Common myeloid progenitor, CD34-positive (primary cell): ENCODE measurements around the gene CDH4.

Experiments used
- CTCF ChIA-PET: fragments of 350-600 bp; sonication (Branson Sonifier 250); formaldehyde crosslinking; loops from one replicate; lab custom pipeline; 2021; ENCODE audit warnings: antibody characterized with exemption; lab: Charles Lee
- POLR2A ChIA-PET: fragments of 350-600 bp; sonication (Branson Sonifier 250); formaldehyde crosslinking; loops from one replicate; lab custom pipeline; 2021; ENCODE audit warnings: antibody characterized with exemption; lab: Charles Lee
- DNase-seq, 3 donors: peaks; one replicate each; pipeline versions ENCODE4 v3.0.0 to v3.0.0-alpha.2; 2013
- H3K27ac ChIP-seq, 2 experiments: 1 replicate in 1 of 2; 2 replicates in 1 of 2; pipeline ENCODE4 v1.7.0; 2013; ENCODE audit warnings: inconsistent platforms in 2 of 2, low read length in 2 of 2, mild to moderate bottlenecking in 2 of 2, low read depth in 1 of 2, moderate library complexity in 1 of 2; ENCODE audit not compliant: severe bottlenecking in 2 of 2, insufficient read depth in 1 of 2, poor library complexity in 1 of 2
- H3K27me3 ChIP-seq, 5 experiments: replicated peaks in 2 of 5; 1 replicate in 3 of 5; 2 replicates in 2 of 5; pipeline versions ENCODE4 v1.6.1 to v1.7.0; 2013; ENCODE audit warnings: low read length in 4 of 5, mild to moderate bottlenecking in 2 of 5, moderate library complexity in 2 of 5, inconsistent platforms in 1 of 5; ENCODE audit not compliant: insufficient read depth in 5 of 5, control insufficient read depth in 4 of 5
- H3K36me3 ChIP-seq, 4 experiments: 1 replicate in 2 of 4; 2 replicates in 2 of 4; pipeline versions ENCODE4 v1.6.1 to v1.7.0; 2013; ENCODE audit warnings: low read length in 3 of 4, control low read depth in 1 of 4, mild to moderate bottlenecking in 1 of 4; ENCODE audit not compliant: control insufficient read depth in 4 of 4, insufficient read depth in 4 of 4
- H3K4me1 ChIP-seq, 4 experiments: 1 replicate in 3 of 4; 2 replicates in 1 of 4; pipeline versions ENCODE4 v1.6.1 to v1.7.1; 2013; ENCODE audit warnings: low read length in 3 of 4, mild to moderate bottlenecking in 3 of 4, control low read depth in 1 of 4, inconsistent platforms in 1 of 4, moderate library complexity in 1 of 4; ENCODE audit not compliant: control insufficient read depth in 4 of 4, insufficient read depth in 4 of 4; ENCODE audit errors: control extremely low read depth in 1 of 4
- H3K4me3 ChIP-seq, 7 experiments: 1 replicate in 4 of 7; 2 replicates in 3 of 7; pipeline versions ENCODE4 v1.5.1 to v1.7.0; 2013; ENCODE audit warnings: mild to moderate bottlenecking in 7 of 7, low read length in 6 of 7, moderate library complexity in 6 of 7, inconsistent platforms in 2 of 7, low read depth in 2 of 7, control low read depth in 1 of 7; ENCODE audit not compliant: insufficient read depth in 4 of 7, control insufficient read depth in 1 of 7; ENCODE audit errors: extremely low read depth in 1 of 7
- H3K9me3 ChIP-seq, 5 experiments: 1 replicate in 4 of 5; 2 replicates in 1 of 5; pipeline versions ENCODE4 v1.6.1 to v1.7.1; 2013; ENCODE audit warnings: low read length in 4 of 5, mild to moderate bottlenecking in 2 of 5, inconsistent platforms in 1 of 5, low read depth in 1 of 5, moderate library complexity in 1 of 5; ENCODE audit not compliant: control insufficient read depth in 4 of 5, insufficient read depth in 2 of 5; ENCODE audit errors: control extremely low read depth in 1 of 5
- WGBS: methylation state at CpG from one replicate; pipeline ENCODE4 v1.1.5; 2013; ENCODE audit not compliant: insufficient coverage; 5-methylcytosine and 5-hydroxymethylcytosine counted together

Gene CDH4

GRCh38 chr20:61292821-61293612 is 41.0 kb downstream of the CDH4 start:
- Histone ChIP-seq H3K27ac (no peak overlapping the region), H3K4me3 (no peak overlapping the region), H3K4me1 (no peaks in the 10 kb centered on the region), H3K9me3 (peaks cover 0 to 33% (median 3%) of the 10 kb centered on the region in 5 experiments), H3K36me3 (no peaks in the 10 kb centered on the region), H3K27me3 (no peaks in the 10 kb centered on the region)
- WGBS: 94% methylated on average over 17 of the region's 19 CpGs
- CTCF ChIA-PET: no interaction called here
- DNase-seq: no peak
- POLR2A ChIA-PET: no interaction called here

DNA sequence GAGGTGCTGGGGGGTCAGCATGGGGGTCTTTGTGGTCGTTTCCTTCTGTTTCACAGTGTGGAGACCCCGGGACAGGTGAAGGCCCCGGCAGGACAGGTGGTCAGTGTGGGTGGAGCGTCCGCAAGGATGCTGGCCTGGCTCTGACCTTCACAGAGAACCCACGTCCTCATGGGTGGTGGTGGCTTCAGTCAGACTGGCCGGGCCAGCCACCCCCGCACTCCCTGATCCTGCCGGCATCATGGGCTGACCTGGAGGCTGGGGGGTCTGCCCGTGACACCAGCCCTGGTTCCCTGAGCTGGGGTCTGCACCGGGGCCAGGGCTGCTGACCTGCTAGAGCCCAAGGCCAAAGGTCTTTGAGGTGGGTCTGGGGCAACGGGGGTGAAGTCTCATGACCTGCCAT is 41.9 kb downstream of the CDH4 start:
- H3K4me1 ChIP-seq: no peaks in the 10 kb centered on the region
- no peak overlapping the region for H3K27ac ChIP-seq
- no peaks in the 10 kb centered on the region for H3K36me3 ChIP-seq
- no peak overlapping the region for H3K4me3 ChIP-seq
- H3K27me3 ChIP-seq: no peaks in the 10 kb centered on the region
- WGBS: 89% methylated on average over 10 of the region's 12 CpGs
- peaks cover 0 to 34% (median 3%) of the 10 kb centered on the region in 5 experiments for H3K9me3 ChIP-seq
- ChIA-PET POLR2A (no interaction called here), CTCF (no interaction called here)
- DNase-seq: no peak

- CTCF ChIA-PET: no interaction called here
- DNase-seq: no peak
- Histone ChIP-seq H3K27ac (no peak overlapping the region), H3K4me1 (no peaks in the 10 kb centered on the region), H3K36me3 (no peaks in the 10 kb centered on the region), H3K4me3 (no peak overlapping the region), H3K9me3 (peaks cover 0 to 29% (median 0%) of the 10 kb centered on the region in 5 experiments), H3K27me3 (no peaks in the 10 kb centered on the region)
- 96% methylated on average over 9 of the region's 13 CpGs for WGBS
- POLR2A ChIA-PET: no interaction called here
These were observed 43.2 kb downstream of the CDH4 start for GRCh38 chr20:61295249-61295648.

GRCh38 chr20:61295682-61296628 is 43.9 kb downstream of the CDH4 start:
- WGBS: 77% methylated on average over 24 of the region's 33 CpGs
- DNase-seq: no peak
- no peak overlapping the region for H3K27ac ChIP-seq
- peaks cover 0 to 29% (median 0%) of the 10 kb centered on the region in 5 experiments for H3K9me3 ChIP-seq
- no peak overlapping the region for H3K4me3 ChIP-seq
- ChIA-PET CTCF (no interaction called here), POLR2A (no interaction called here)
- H3K36me3 ChIP-seq: no peaks in the 10 kb centered on the region
- H3K4me1 ChIP-seq: no peaks in the 10 kb centered on the region
- no peaks in the 10 kb centered on the region for H3K27me3 ChIP-seq

DNA sequence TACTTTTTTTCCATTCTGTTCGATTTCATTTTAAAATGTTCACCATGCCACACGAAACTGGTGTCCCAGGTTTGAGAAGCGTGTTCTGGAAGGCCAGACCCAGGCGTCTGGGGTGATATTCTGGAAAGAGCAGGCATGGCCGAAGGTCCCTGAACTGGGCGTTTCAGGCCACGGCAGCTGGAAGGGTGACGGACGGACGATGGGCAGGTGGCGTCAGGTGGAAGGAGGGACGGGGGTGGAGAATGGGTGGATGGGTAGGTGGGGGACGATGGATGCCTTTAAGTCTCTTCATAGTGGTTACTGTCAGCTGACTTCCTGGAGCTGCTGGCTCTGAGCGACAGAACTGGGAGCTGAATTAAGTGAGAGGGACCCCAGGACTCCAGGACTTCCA is 44.6 kb downstream of the CDH4 start:
- no peaks in the 10 kb centered on the region for H3K36me3 ChIP-seq
- H3K4me3 ChIP-seq: no peak overlapping the region
- no peaks in the 10 kb centered on the region for H3K27me3 ChIP-seq
- DNase-seq: no peak
- CTCF ChIA-PET: no interaction called here
- 89% methylated on average over 13 of the region's 14 CpGs for WGBS
- H3K4me1 ChIP-seq: no peaks in the 10 kb centered on the region
- POLR2A ChIA-PET: no interaction called here
- no peak overlapping the region for H3K27ac ChIP-seq
- H3K9me3 ChIP-seq: peaks cover 0 to 29% (median 0%) of the 10 kb centered on the region in 5 experiments

GRCh38 chr20:61297491-61297890 is 45.4 kb downstream of the CDH4 start:
- no peak for DNase-seq
- no peak overlapping the region for H3K27ac ChIP-seq
- 96% methylated on average over 16 of the region's 16 CpGs for WGBS
- H3K9me3 ChIP-seq: peaks cover 0 to 28% (median 0%) of the 10 kb centered on the region in 5 experiments
- CTCF ChIA-PET: no interaction called here
- POLR2A ChIA-PET: no interaction called here
- no peaks in the 10 kb centered on the region for H3K4me1 ChIP-seq
- H3K4me3 ChIP-seq: no peak overlapping the region
- H3K36me3 ChIP-seq: no peaks in the 10 kb centered on the region
- no peaks in the 10 kb centered on the region for H3K27me3 ChIP-seq

- Histone ChIP-seq H3K9me3 (peaks cover 0 to 24% (median 0%) of the 10 kb centered on the region in 5 experiments), H3K27ac (no peak overlapping the region), H3K4me3 (no peak overlapping the region), H3K27me3 (no peaks in the 10 kb centered on the region), H3K36me3 (no peaks in the 10 kb centered on the region), H3K4me1 (no peaks in the 10 kb centered on the region)
- POLR2A ChIA-PET: no interaction called here
- CTCF ChIA-PET: no interaction called here
- WGBS: 94% methylated on average over 14 of the region's 17 CpGs
- DNase-seq: no peak
These were observed 45.9 kb downstream of the CDH4 start for GRCh38 chr20:61297986-61298385.
